ENCODE results near the gene VPS16. TPM values are rescaled to one million over a fixed set of nuclear protein-coding genes. Genes with fewer than 3 reads are reported as not detected.

VPS16 gene
- polyA plus RNA-seq, 2 of the 4 experiments (the other 2 are of a cell fraction) = 33.0 to 37.5 TPM

DNA sequence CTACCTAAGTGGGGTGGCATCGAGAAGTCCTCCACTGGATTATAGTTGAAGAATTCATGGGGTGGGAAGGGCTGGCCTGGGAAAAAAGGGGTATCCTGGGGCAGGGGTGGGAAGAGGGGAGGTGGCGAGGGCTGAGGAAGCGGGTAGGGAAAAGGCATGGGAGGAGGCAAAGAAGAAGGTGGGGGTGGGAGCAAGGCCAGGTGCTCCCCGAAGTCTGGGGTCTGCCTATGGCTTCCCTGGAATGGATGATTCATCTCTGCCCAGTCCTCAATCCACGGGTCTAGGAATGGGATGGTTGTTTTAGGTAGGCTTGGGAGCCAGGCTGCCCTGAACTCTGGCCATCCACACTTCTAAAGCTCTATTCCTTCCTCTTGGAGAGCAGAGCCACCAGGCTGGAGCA is 4.5 kb upstream of the VPS16 start:
- POLR2A ChIA-PET = no interaction called here
- TF ChIP-seq RAD21 (conservative IDR thresholded peaks at IDR 0.05 in 1 of 2, IDR thresholded peaks at IDR 0.05 in 1 of 2) (no peak), POLR2AphosphoS2 (conservative IDR thresholded peaks at IDR 0.05; ENCODE audit: low read length) (no peak), CTCF (IDR thresholded peaks at IDR 0.05) (no peak), HOXB5 (CRISPR knock-in tag; IDR thresholded peaks at IDR 0.05) (no peak), SREBF2 (IDR thresholded peaks at IDR 0.05) (no peak), EHF (CRISPR knock-in tag; IDR thresholded peaks at IDR 0.05) (no peak), NR3C1 (IDR thresholded peaks at IDR 0.05) (no peak), CEBPB (IDR thresholded peaks at IDR 0.05) (no peak), ZC3H11A (IDR thresholded peaks at IDR 0.05) (no peak), TP53 (CRISPR knock-in tag; IDR thresholded peaks at IDR 0.05) (no peak), ESRRA (IDR thresholded peaks at IDR 0.05; ENCODE audit: borderline replicate concordance, low read length) (no peak), CHD4 (IDR thresholded peaks at IDR 0.05; ENCODE audit: borderline replicate concordance) (no peak), JUNB (IDR thresholded peaks at IDR 0.05) (no peak), NFE2L2 (conservative IDR thresholded peaks at IDR 0.05; ENCODE audit: low read length) (no peak), HMGXB4 (CRISPR knock-in tag; IDR thresholded peaks at IDR 0.05; ENCODE audit: borderline replicate concordance) (no peak), POLR2A (IDR thresholded peaks at IDR 0.05; ENCODE audit: low read length) (no peak), MAFK (IDR thresholded peaks at IDR 0.05; ENCODE audit: partially characterized antibody) (no peak)
- TF ChIP-seq, protein P1, sequence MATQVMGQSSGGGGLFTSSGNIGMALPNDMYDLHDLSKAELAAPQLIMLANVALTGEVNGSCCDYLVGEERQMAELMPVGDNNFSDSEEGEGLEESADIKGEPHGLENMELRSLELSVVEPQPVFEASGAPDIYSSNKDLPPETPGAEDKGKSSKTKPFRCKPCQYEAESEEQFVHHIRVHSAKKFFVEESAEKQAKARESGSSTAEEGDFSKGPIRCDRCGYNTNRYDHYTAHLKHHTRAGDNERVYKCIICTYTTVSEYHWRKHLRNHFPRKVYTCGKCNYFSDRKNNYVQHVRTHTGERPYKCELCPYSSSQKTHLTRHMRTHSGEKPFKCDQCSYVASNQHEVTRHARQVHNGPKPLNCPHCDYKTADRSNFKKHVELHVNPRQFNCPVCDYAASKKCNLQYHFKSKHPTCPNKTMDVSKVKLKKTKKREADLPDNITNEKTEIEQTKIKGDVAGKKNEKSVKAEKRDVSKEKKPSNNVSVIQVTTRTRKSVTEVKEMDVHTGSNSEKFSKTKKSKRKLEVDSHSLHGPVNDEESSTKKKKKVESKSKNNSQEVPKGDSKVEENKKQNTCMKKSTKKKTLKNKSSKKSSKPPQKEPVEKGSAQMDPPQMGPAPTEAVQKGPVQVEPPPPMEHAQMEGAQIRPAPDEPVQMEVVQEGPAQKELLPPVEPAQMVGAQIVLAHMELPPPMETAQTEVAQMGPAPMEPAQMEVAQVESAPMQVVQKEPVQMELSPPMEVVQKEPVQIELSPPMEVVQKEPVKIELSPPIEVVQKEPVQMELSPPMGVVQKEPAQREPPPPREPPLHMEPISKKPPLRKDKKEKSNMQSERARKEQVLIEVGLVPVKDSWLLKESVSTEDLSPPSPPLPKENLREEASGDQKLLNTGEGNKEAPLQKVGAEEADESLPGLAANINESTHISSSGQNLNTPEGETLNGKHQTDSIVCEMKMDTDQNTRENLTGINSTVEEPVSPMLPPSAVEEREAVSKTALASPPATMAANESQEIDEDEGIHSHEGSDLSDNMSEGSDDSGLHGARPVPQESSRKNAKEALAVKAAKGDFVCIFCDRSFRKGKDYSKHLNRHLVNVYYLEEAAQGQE (IDR thresholded peaks at IDR 0.05) = no peak
- TF ChIP-seq, protein P2, sequence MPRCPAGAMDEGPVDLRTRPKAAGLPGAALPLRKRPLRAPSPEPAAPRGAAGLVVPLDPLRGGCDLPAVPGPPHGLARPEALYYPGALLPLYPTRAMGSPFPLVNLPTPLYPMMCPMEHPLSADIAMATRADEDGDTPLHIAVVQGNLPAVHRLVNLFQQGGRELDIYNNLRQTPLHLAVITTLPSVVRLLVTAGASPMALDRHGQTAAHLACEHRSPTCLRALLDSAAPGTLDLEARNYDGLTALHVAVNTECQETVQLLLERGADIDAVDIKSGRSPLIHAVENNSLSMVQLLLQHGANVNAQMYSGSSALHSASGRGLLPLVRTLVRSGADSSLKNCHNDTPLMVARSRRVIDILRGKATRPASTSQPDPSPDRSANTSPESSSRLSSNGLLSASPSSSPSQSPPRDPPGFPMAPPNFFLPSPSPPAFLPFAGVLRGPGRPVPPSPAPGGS (IDR thresholded peaks at IDR 0.05) = no peak
- CTCF ChIA-PET = interaction anchor here (0.7 to 1.4 kb wide), 4 partner anchors 16 to 93 kb away, joined by 3 to 7 read pairs (median 3); partner anchors contain the start of gene C20orf141
- Histone ChIP-seq H3K4me3 (no peak overlapping the region), H3K4me2 (no peak overlapping the region), H3K27ac (no peak overlapping the region), H3K4me1 (peaks cover 16% of the 10 kb centered on the region), H3K9me3 (no peaks in the 10 kb centered on the region)
- DNase-seq (ENCODE audit: low read depth in 1 of 2, low spot score in 1 of 2) (no peak), ATAC-seq (no peak), FAIRE-seq (no peak)
- 75% methylated on average over 5 of the region's 5 CpGs for WGBS (ENCODE audit: missing lambda C conversion rate)

All from A549 (cell line).